Colon (tissue), 2 donors: Measurements from ENCODE around the gene SFMBT1.

Source experiments
- FAIRE-seq: peaks from 2 replicates; lab custom pipeline; 2012; peaks lifted over from hg19 to GRCh38; lab: Jason Lieb, UNC
- donor health status: control.
- donor health status: control.

Gene SFMBT1

GRCh38 chr3:52917044-52917443 is 128.8 kb downstream of the SFMBT1 start:
- FAIRE-seq, result no peak

- FAIRE-seq, result no peak
These were observed 130.6 kb downstream of the SFMBT1 start for GRCh38 chr3:52915294-52915693.

GRCh38 chr3:52912885-52913731 is 132.8 kb downstream of the SFMBT1 start:
- FAIRE-seq, result no peak

- FAIRE-seq, result no peak
These were observed 135.1 kb downstream of the SFMBT1 start for GRCh38 chr3:52910823-52911222.

- FAIRE-seq, result no peak
These were observed 138.4 kb downstream of the SFMBT1 start for GRCh38 chr3:52907497-52907896.

GRCh38 chr3:52904552-52904951 is 141.3 kb downstream of the SFMBT1 start:
- no peak for FAIRE-seq

- no peak for FAIRE-seq
These were observed 141.9 kb downstream of the SFMBT1 start for GRCh38 chr3:52904000-52904399.

- no peak for FAIRE-seq
These were observed 148.4 kb downstream of the SFMBT1 start, which contains the start of gene STIMATE for GRCh38 chr3:52897130-52898122. TSS of gene STIMATE (minus strand) at chr3:52897548. CDS start at chr3:52897450, 98 bp downstream.

- no peak for FAIRE-seq
These were observed 149.3 kb downstream of the SFMBT1 start for GRCh38 chr3:52896613-52897012.

GRCh38 chr3:52896151-52896550 is 149.7 kb downstream of the SFMBT1 start:
- no peak for FAIRE-seq

- FAIRE-seq, result no peak
These were observed 150.5 kb downstream of the SFMBT1 start for GRCh38 chr3:52895418-52895817.

GRCh38 chr3:52894756-52895155 is 151.1 kb downstream of the SFMBT1 start:
- no peak for FAIRE-seq

- FAIRE-seq, result no peak
These were observed 152.2 kb downstream of the SFMBT1 start for GRCh38 chr3:52893723-52894122.

GRCh38 chr3:52892625-52893311 is 153.1 kb downstream of the SFMBT1 start:
- FAIRE-seq, result no peak

GRCh38 chr3:52892290-52892624 is 153.6 kb downstream of the SFMBT1 start:
- FAIRE-seq, result no peak

GRCh38 chr3:52891615-52892081 is 154.2 kb downstream of the SFMBT1 start:
- FAIRE-seq, result no peak

- no peak for FAIRE-seq
These were observed 154.7 kb downstream of the SFMBT1 start for GRCh38 chr3:52891164-52891563.

- FAIRE-seq, result no peak
These were observed 155.1 kb downstream of the SFMBT1 start for GRCh38 chr3:52890735-52891134.

GRCh38 chr3:52889901-52890300 is 156.0 kb downstream of the SFMBT1 start:
- FAIRE-seq, result no peak

- no peak for FAIRE-seq
These were observed 158.7 kb downstream of the SFMBT1 start for GRCh38 chr3:52887166-52887565.

- FAIRE-seq, result no peak
These were observed 159.7 kb downstream of the SFMBT1 start for GRCh38 chr3:52886049-52886730.

GRCh38 chr3:52882377-52882776 is 163.5 kb downstream of the SFMBT1 start:
- no peak for FAIRE-seq
